Pancreas (tissue), 10 donors: ENCODE results near the gene CDH4. TPM values are rescaled to one million over a fixed set of nuclear protein-coding genes. Genes with fewer than 3 reads are reported as not detected.

Experiments
- ATAC-seq, 4 donors: fragments of 200-7000 bp; cut with Tn5 transposase; one replicate each; pipeline versions ENCODE4 v1.8.0 to v1.9.1; 2020; ENCODE audit warnings: mild to moderate bottlenecking in 4 of 4, moderate library complexity in 4 of 4
- DNase-seq, 6 donors: peaks; one replicate each; pipeline ENCODE4 v3.0.0-alpha.2; 2020
- FAIRE-seq: peaks from 2 replicates; lab custom pipeline; 2012; peaks lifted over from hg19 to GRCh38; lab: Jason Lieb, UNC
- H3K27ac ChIP-seq, 4 donors: fragments of 200-600 bp; sonication (generic); 1 replicate in 3 of 4; 2 replicates in 1 of 4; pipeline versions ENCODE4 v1.5.0 to v1.8.0; 2020
- H3K27me3 ChIP-seq, 4 donors: fragments of 200-600 bp; one replicate each; pipeline ENCODE4 v1.8.0; 2021
- H3K36me3 ChIP-seq, 3 donors: fragments of 200-600 bp; sonication (generic) in 1 of 3; one replicate each; pipeline versions ENCODE4 v1.5.0 to v1.8.0; 2020 to 2021
- H3K4me1 ChIP-seq, 3 donors: fragments of 200-600 bp; one replicate each; pipeline ENCODE4 v1.8.0; 2021
- H3K4me3 ChIP-seq, 4 donors: fragments of 200-600 bp; sonication (generic) in 2 of 4; one replicate each; pipeline versions ENCODE4 v1.5.0 to v1.8.0; 2020 to 2021
- H3K9me3 ChIP-seq, 4 donors: fragments of 200-600 bp; one replicate each; pipeline ENCODE4 v1.8.0; 2021
- CTCF ChIP-seq, 4 donors: fragments of 200-600 bp; sonication (generic) in 3 of 4; IDR thresholded peaks; one replicate each; pipeline versions ENCODE4 v1.5.0 to v1.8.0; 2021; ENCODE audit warnings: antibody characterized with exemption in 4 of 4
- WGBS, 2 donors: extraction: QIAGEN DNeasy Blood & Tissue Kit; methylation state at CpG; one replicate each; pipeline ENCODE4 v1.1.7; 2013; 5-methylcytosine and 5-hydroxymethylcytosine counted together
- intact Hi-C, 3 donors: fragments of 100-400 bp; cut with DNase I; formaldehyde crosslinking; loops; one replicate each; pipeline versions ENCODE4 v1.11.1 to v1.14.2; 2022
- polyA plus RNA-seq, 2 donors: library from polyadenylated mRNA; stranded (reverse); fragments of 200-250 nt; gene quantifications; one replicate each; pipeline ENCODE4 v1.2.3, GENCODE V29; 2013
- total RNA-seq, 6 donors: library from RNA; stranded (reverse); fragmentation: NEBNext Ultra II Directional in 4 of 6; extraction: Animal tissue kit (Norgen Biotek cat#: 25700) in 4 of 6; gene quantifications; one replicate each; pipeline versions ENCODE4 v1.2.1 to v1.2.4, GENCODE V29; 2021 to 2023
- donor health status: healthy with polysubstance abuse.
- donor health status: DM: no; HTN: no; CAD: no; lungs with moderate emphysema.
- donor health status: DM: no; HTN: no; CAD: no.
- donor health status: control.
- donor health status: control.
- donor health status: Bipolar disorder and iron deficiency.
- donor health status: DM: yes; HTN: yes; CAD: no.
- donor health status: DM: no; HTN: no; CAD: no.
- donor health status: DM: no; HTN: no; CAD: no.
- donor health status: DM: yes; HTN: yes; CAD: no.

CDH4 gene
- total and polyA plus RNA-seq, 8 donors = 0.04 to 1.4 (median 0.27) TPM

GRCh38 chr20:61855286-61855685 is 603.2 kb downstream of the CDH4 start:
- TF ChIP-seq CTCF (IDR thresholded peaks at IDR 0.05) = no peak
- intact Hi-C loops = no loop called here

GRCh38 chr20:61856626-61857413 is 604.8 kb downstream of the CDH4 start:
- no peak for TF ChIP-seq CTCF (IDR thresholded peaks at IDR 0.05)
- FAIRE-seq (no peak), DNase-seq (peak in 1 of 6 donors; percentile 23), ATAC-seq (no peak)
- intact Hi-C loops = no loop called here
- H3K4me1 ChIP-seq = no peaks in the 10 kb centered on the region
- H3K27me3 ChIP-seq = no peaks in the 10 kb centered on the region
- no peak overlapping the region for H3K4me3 ChIP-seq
- H3K9me3 ChIP-seq = no peaks in the 10 kb centered on the region
- 74 to 83% methylated on average over 31 of the region's 31 CpGs for WGBS, 2 donors
- no peak overlapping the region for H3K27ac ChIP-seq
- no peaks in the 10 kb centered on the region for H3K36me3 ChIP-seq

More at GRCh38 chr20:61855286-61855685, 603.2 kb downstream of the CDH4 start:
- Histone ChIP-seq H3K4me3 (no peak overlapping the region), H3K36me3 (no peaks in the 10 kb centered on the region), H3K4me1 (no peaks in the 10 kb centered on the region), H3K27me3 (no peaks in the 10 kb centered on the region), H3K27ac (no peak overlapping the region), H3K9me3 (no peaks in the 10 kb centered on the region)
- FAIRE-seq (no peak), ATAC-seq (no peak), DNase-seq (peak in 1 of 6 donors; percentile 18)
- 61 to 75% methylated on average over 8 of the region's 8 CpGs for WGBS, 2 donors

GRCh38 chr20:61857414-61857775 is 605.3 kb downstream of the CDH4 start:
- H3K27ac ChIP-seq = no peak overlapping the region
- WGBS, 2 donors = 57 to 64% methylated on average over 10 of the region's 10 CpGs
- H3K4me3 ChIP-seq = no peak overlapping the region
- FAIRE-seq (no peak), ATAC-seq (no peak), DNase-seq (peak in 1 of 6 donors; percentile 20)
- no peaks in the 10 kb centered on the region for H3K9me3 ChIP-seq
- intact Hi-C loops = no loop called here
- no peaks in the 10 kb centered on the region for H3K27me3 ChIP-seq
- no peak for TF ChIP-seq CTCF (IDR thresholded peaks at IDR 0.05)
- no peaks in the 10 kb centered on the region for H3K4me1 ChIP-seq
- H3K36me3 ChIP-seq = no peaks in the 10 kb centered on the region

- FAIRE-seq = no peak
Observed at GRCh38 chr20:61857884-61858283, 605.8 kb downstream of the CDH4 start.

More at GRCh38 chr20:61857884-61858283, 605.8 kb downstream of the CDH4 start:
- no peaks in the 10 kb centered on the region for H3K9me3 ChIP-seq
- no peaks in the 10 kb centered on the region for H3K27me3 ChIP-seq
- no peaks in the 10 kb centered on the region for H3K36me3 ChIP-seq
- H3K27ac ChIP-seq = no peak overlapping the region
- no peak for TF ChIP-seq CTCF (IDR thresholded peaks at IDR 0.05)
- H3K4me3 ChIP-seq = no peak overlapping the region
- ATAC-seq = no peak
- intact Hi-C loops = no loop called here
- DNase-seq = no peak
- WGBS, 2 donors = 62 to 80% methylated on average over 1 of the region's 1 CpG
- H3K4me1 ChIP-seq = no peaks in the 10 kb centered on the region
